Inferior parietal cortex (tissue), 1 donor: Measurements from ENCODE around the gene DRD4.
"Not testable (repeated sequence)": the region's sequence is repeated elsewhere in the genome, so short reads cannot be mapped to it uniquely, and the experiment has no call there.

Experiments
- DNase-seq: peaks from one replicate; pipeline ENCODE4 v3.0.0-alpha.2; 2016; ENCODE audit errors: extremely low spot score

Gene DRD4

DNA sequence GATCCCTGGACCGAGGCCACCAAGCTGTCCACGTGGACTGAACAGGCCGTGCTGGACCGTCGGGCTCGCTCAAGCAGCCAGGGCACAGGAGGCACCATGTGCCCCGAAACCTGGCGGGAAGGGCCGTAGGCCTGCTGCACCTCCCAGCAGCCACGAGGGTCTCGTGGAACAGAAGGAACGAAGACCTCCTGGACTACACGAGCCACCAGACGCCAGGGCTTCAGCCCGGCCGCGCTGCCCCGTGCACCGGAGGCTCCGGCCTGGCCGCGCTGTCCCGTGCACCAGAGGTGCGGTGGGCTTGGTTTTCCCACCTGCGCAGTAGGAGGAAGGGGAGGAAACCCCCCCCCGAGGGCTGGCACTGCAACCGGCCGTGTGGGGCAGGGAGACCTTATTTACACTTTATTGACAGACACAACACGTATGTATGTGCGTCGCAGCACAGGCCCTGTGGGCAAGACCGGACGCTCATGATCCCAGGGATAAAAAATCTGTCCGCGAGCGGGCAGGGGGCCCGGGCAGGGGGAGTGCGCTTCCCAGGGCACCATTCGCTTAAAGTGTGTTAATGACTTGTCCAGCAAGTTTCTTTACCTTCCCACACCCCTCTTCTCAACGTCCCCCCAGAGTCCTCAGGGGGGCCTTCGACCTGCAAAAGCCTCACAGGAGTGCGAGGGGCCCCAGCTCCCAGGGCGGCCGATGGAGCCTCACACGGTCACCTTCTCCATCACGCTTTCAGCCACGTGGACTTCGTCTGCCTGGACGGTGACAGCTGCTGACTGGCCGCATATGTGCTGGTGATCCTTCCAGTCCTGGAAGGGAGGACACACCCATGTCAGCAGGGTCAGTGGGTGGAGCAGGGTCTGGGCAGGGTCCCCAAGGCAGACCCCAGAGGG lies 7.0 kb downstream of the DRD4 start:
- no peak for DNase-seq

DNA sequence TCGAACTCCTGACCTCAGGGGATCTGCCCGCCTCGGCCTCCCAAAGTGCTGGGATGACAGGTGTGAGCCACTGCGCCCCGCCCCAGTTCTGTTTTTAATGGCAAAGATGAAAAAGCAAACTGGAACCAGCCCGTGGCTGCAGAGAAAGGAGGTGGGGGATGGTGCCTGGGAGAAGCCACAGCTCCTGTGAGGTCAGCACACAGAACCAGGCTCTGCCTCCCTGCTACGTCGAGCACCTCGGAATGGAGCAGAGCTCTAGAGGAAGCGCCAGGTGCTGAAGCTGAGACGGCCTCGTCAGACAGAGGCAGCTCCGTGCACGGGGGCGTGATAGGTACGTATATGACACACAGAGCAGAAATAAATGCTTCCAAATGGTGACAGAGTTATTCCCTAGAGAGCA lies 8.5 kb downstream of the DRD4 start:
- DNase-seq = no peak

DNA sequence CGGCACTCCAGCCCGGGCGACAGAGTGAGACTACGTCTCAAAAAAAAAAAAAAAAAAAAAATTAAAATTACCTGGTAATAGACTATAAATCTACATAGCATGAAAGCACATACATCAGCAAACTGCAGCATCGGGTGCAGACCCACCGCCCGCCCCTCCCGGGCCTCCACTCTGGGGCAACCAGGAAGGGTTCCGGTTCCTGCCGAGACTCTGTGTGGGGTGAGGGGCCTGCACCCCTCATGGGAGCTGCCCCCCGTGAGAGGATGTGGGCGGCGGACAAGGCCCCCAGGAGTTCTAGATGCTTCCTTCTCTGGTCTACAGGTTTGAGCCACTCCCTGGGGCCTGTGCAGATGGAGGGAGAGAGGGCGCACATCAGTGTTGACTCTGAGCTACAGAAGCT lies 9.1 kb downstream of the DRD4 start:
- no peak for DNase-seq

DNA sequence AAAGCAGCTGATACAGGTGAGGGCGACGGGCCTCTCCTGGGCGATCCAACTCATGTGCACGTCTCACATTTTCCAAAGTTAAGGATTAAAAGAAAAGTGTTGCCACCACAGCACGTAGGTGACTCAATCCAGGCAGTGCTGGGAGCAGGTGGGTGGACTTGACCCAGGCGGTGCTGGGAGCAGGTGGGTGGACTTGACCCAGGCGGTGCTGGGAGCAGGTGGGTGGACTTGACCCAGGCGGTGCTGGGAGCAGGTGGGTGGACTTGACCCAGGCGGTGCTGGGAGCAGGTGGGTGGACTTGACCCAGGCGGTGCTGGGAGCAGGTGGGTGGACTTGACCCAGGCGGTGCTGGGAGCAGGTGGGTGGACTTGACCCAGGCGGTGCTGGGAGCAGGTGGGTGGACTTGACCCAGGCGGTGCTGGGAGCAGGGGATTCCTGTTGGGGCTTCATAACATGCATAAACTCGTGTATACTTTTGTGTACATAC lies 10.6 kb downstream of the DRD4 start:
- DNase-seq = not testable (repeated sequence)

DNA sequence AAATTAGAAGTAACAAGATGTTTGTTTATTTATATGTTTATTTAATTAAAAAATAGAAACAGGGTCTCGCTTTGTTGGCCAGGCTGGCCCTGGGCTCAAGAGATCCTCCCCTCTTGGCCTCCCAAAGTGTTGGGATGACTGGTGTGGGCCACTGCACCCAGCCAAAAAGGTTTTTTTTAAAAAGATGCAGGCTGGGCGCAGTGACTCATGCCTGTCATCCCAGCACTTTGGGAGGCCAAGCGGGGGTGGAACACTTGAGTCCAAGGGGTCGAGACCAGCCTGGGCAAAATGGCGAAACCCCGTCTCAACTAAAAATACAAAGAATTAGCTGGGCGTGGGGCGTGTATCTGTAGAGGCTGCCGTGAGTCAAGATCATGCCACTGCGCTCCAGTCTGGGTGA lies 13.4 kb downstream of the DRD4 start:
- no peak for DNase-seq

DNA sequence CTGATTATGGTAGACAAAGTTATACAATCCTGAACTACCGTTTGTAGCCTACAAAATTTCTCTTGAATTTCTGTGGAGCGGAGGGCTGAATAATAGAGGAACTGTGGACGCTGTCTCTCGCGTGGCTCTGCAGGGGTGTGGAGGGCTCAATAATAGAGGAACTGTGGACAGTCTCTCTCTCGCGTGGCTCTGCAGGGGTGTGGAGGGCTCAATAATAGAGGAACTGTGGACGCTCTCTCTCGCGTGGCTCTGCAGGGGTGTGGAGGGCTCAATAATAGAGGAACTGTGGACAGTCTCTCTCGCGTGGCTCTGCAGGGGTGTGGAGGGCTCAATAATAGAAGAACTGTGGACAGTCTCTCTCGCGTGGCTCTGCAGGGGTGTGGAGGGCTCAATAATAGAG lies 16.1 kb downstream of the DRD4 start:
- not testable (repeated sequence) for DNase-seq

DNA sequence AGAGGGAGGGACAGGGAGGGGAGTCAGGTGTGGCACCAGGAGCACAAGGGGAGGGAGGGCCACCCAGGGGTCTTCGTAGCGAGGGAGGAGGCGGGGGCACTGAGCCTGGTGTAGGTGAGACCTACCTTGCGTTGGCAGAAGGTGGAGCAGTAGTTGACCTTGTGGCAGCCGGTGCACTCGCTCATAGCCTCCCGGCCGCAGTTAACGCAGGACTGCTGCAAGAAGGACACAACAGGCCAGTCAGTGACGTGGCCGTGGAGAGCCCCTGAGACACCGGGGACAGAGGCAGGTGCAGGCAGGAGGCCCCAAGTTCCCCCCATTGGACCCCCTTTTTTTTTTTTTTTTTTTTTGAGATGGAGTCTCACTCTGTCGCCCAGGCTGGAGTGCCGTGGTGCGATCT lies 16.8 kb downstream of the DRD4 start:
- DNase-seq = no peak

DNA sequence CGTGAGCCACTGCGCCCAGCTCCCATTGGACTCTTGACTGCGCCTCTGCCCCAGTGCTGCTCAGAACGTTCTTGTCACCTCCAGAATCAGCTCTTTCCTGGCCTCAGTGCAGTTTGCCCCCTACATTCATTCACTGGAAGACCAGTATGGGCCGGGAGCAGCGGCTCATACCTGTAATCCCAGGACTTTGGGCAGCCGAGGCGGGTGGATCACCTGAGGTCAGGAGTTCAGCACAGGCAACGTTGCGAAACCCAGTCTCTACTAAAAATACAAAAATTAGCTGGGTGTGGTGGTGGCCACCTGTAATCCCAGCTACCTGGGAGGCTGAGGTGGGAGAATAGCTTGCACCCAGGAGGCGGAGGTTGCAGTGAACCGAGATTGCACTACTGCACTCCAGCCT lies 17.4 kb downstream of the DRD4 start:
- not testable (repeated sequence) for DNase-seq

DNA sequence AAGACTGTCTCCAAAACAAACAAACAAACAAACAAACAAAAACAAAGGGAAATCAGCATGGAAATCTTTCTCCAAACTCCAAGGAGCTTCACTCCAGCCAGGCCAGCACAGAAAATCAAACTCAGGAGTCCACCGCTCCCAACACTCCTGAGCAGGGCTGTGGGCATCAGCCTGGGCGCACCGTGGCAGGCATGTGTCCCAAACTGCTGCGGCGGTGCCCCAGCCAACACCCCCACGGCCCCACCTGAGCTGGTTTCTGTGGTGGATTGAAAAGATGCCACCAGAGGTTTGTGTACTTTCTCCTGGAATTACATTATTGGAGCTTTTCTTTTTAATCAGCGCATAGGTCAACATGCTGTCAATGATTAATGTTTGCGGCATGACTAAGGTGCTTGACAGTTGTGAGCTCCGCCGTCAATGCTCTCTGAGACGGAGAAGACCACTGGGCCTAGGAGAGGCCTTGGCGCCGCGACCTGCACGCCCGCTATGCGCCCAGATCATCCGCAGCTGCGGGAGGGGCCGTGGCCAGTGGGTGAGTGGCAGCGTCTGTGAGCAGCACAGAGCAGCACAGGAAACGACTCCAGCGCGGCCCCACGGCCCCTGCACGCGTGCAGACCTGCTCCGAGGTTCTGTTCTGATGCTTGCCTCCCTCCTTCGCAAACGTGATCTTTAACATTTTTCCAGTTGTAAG lies 18.1 kb downstream of the DRD4 start:
- no peak for DNase-seq

DNA sequence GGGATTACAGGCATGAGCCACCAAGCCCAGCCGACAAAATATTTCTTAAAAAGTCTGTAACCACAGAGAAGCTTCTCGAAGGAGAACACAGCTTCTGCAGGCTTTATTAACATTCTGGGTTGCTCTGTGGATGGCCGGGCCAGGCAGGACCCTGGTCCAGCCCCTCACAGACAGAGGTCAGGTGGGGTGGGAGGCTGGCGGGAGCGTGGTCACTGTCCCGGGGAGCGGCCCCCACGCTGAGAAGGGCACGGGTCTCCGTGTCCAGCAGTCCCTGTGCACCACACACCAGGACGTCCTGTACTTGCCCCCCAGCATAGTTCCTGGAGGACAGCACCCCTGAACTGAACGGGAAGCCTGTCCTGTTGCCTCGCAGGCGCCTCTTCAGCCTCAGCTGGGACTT lies 19.4 kb downstream of the DRD4 start:
- DNase-seq = no peak

DNA sequence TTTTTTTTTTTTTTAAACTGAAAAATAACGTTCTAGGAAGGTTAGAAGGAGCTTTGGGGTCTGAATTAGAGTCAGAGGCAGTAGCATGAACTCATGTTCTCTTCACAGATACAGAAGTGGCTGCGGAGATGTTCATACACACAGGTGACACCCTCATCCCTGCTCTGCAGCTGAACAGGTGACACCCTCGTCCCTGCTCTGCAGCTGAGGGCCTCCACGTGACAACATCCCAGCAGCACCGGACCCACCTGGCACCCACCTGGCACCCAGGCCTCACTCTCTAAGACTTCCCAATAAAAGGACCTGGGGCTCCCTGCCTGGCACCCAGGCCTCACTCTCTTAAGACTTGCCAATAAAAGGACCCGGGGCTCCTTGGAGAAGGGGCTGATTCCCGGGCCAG lies 19.8 kb downstream of the DRD4 start:
- no peak for DNase-seq

DNA sequence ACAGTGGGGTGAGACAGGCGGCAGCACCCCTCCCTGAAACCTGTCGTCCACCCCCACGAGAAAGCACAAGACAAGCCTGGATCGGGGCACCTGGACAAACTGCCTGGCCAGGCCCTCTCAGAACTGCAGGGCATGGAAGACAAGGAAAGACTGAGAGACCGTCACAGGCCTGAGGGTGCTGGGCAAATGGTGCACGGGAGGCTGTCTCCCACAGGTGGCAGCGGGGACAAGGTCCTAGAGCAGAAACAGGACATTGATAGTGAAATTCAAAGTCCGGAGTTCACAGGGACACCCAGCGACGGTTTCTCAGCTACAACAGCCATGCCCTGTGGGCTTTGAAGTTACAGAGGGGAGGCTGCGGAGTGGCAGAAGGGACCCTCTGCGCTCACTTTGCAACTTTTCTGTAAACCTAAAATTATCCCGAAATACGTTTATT lies 20.6 kb downstream of the DRD4 start:
- DNase-seq = no peak

DNA sequence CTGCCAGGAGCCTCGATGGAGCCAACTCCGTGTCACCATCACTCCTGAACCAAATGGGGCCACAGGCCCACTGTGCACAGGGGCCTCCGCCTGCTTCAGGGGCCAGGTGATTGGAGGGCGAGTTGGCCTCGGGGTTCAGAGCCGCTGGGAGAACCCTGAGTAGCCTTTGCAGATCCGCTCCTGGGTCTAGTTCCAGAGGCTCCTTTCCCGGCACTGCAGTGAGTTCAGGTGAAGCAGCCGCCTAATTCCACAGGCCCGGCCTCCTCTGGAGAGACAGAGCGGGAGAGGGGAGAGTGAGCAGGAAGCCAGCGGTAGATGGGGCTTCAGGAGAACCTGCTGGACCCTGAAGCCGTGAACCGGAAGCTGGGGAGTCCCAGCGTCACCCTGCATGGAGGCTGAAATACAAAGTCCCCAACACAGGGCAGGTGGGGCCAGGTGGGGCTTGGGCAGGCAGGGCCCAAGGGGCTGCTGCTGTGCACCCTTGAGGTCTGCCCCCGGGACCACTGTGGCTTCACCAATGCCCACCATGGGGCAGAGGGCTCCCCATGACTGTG lies 22.5 kb downstream of the DRD4 start:
- no peak for DNase-seq

DNA sequence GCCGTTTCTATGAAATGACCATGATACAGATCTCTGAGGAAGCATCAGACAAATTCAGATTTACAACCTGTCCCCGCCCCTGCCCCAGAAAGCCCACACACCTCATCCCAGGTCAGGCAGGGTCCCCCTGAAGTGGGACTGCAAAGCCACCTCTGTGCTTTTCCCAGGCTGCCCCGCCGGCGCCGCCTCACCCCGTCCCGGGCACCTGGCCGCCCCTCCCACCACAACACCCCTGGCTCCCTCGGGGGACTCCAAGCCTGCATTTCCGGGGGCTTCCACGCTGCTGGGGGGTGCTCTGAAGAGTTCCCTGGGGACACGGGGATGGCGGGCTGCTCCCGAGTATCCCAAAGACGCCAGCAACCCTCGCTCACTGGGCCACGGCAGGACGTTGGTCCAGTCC lies 23.2 kb downstream of the DRD4 start:
- no peak for DNase-seq

DNA sequence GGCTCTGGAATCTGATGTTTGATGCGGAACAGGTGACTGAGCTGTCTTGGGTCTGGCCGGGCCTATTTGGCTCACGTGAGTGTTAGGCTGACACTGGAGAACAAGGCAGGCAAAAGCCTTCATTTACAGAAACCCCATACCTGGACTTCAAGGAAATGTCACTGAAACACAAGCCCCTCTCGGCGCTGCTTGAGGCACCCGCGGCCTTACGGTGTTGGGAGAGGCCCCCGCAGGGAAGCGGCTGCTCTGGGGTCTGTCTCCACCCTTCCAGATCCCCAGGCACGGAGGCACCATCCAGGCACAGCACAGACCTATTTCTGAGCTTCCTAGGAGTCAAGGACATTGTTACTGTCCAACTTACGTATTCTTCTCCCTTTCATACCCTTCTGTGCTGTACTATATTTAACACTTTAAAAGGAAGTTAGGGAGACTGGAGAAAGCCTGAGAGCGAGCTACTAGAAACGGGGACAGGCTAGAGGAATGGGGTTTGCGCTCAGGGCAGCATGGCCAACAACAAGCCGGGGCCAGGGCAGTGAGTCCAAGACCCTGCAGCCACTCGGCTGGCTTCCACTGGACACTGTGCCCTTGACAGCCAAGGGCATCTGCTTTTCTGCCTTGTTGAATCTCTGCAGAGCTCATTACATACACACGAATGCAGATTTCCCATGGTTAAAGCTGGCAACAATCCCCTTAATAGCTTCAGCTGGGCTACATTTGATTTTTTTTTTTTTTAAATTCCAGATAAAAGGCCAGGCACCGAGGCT lies 23.8 kb downstream of the DRD4 start:
- DNase-seq = no peak

DNA sequence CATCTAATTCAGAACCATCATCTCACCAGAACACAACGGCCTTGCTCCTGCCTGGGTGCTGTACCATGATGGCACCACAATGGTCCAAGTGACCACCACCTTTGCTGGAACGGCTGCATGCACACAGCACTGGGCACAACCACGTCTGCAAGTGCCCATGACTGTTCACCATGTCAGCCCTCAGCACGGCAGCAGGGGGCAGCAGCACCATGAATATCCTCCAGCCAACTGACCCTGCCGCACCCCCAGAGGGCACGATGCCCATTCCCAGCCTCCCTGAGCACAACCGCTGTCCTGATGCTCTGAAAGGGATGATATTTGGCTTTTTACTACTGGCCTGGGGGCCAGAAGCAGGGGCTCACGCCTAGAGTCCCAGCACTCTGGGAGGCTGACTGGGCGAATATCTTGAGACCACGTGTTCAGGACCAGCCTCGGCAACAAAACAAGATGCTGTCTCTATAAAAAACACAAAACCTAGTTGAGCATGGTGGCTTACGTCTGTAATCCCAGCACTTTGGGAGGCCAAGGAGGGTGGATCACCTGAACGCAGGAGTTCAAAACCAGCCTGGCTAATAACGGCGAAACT lies 25.7 kb downstream of the DRD4 start:
- DNase-seq = peak; percentile 61

DNA sequence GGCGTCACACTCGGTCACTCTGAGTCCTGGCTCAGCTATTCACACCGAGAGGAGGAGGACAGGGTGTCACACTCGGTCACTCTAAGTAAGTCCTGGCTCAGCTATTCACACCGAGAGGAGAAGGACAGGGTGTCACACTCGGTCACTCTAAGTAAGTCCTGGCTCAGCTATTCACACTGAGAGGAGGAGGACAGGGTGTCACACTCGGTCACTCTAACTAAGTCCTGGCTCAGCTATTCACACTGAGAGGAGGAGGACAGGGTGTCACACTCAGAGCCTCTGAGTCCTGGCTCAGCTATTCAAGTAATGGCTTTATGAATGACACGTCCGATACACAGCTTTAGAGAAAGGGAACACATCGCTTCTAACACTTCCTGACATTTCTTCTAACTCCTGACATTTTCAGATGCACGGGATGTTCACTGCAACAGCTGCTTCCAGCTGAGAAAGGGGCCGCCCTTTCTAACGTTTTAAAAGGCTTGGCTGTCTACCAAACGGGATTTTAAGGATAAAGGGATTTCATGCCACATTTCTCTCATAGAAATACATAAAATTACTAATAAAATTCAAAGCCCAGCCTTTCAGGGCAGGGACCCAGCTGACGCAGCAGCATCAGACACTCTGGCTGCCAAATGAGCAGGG lies 28.1 kb downstream of the DRD4 start:
- no peak for DNase-seq

DNA sequence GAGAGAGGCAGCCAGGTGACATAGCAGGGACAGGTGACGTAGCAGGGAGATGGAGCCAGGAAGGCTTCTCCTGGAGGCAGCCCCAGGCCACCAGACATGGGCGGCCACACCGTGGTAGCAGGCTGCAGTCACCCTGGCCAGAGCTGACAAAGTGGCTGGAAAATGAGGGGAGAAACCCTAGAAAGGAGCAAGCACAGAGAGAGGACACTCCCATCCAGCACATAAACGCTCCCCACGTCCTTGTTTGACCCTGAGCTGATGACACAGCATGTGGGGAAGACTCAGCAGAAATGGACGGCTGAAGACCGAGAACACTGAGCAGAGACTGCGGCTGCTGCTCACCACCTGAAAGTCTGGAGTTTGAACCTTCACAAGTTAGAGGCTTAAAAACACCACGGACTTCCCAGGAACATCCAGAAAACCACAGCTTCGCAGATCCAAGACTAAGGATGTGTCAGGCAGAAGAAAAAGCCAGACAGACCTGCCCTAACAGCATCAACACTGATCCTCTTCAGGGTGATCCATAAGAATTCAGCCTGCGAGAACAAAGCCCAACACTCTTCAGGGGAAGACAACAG lies 28.7 kb downstream of the DRD4 start:
- DNase-seq = peak; percentile 22

DNA sequence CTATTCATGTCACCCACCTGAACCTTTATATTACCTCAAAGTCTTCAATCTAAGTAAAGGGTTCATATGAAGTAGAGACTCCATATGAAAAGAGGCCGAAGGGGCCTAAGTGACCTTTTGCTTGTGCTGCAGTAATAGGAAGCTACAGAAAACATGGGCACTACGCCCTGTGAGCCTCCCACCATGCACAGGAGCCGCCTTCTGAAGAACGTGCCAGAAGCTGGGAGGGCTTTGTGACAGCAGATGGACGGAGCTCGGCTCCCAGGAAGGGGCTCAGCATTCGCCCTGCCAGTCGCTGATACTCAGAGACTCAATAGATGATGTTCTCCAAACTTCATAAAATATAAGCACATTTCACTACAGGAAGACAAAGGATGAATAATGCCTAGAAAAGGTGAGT lies 36.8 kb downstream of the DRD4 start:
- DNase-seq = no peak

DNA sequence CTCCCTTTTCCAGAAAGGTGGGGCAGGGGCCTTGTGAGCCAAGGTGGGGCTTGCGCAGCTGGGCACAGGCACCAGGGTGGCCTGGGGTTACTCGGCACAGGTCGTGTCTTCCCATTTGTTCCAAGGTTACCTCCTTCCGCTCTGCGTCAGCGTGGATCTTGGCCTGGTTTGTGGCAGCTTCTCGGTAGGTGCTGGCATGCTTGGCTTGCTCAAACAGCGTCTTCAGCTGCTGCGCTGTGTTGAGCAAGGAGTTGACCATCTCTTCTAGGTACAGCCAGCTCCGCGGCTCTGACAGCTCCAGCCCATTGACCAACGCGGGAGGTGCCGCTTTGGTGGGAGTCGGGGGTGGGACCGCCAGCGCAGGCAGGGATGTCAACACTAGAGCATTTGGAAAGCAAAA lies 37.3 kb downstream of the DRD4 start:
- DNase-seq = no peak

DNA sequence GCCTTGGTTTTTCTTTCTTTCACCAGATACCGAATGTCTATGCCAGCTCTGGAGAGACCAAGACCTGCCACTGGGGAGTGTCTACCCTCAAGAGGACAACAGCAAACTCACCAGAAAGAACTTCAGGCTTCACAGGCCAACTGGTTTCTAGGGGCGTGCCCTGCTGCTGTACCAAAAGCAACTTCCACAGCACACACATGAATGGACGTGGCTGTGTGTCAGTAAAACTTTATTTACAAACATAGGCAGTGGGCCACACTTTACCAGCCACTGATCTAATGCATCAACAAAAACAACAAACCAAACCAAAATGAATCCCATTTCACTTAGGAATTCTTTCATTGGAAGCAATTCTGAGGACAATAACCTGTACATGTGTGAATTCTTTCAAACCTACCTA lies 41.2 kb downstream of the DRD4 start:
- DNase-seq = no peak
